ENCODE measurements around the gene NAMPT.

The NAMPT gene

GRCh38 chr7:106243893-106244292, 40.9 kb downstream of the NAMPT start:
- Histone ChIP-seq H3F3A (ENCODE audit: control insufficient read depth, insufficient read depth) (0 out of 2 replicates have a peak, but pooled peaks cover 2% of the 10 kb centered on the region), H3K27ac (ENCODE audit: low read depth, low read length) (no peak overlapping the region), H4K20me1 (ENCODE audit: control insufficient read depth, insufficient read depth, low read depth, low read length) (no peaks in the 10 kb centered on the region), H3K4me3 (ENCODE audit: low read length) (no peak overlapping the region), H3K9me2 (replicated peaks; ENCODE audit: control insufficient read depth, low read length) (no peaks in the 10 kb centered on the region), H3K79me2 (ENCODE audit: control insufficient read depth, low read length) (no peaks in the 10 kb centered on the region), H3K4me2 (ENCODE audit: low read length) (no peak overlapping the region), H3K4me1 (ENCODE audit: control insufficient read depth, low read length) (no peaks in the 10 kb centered on the region), H3K9me3 (ENCODE audit: control insufficient read depth, insufficient read depth, low read length) (no peaks in the 10 kb centered on the region), H3K36me3 (ENCODE audit: control insufficient read depth, low read length) (peaks cover 19% of the 10 kb centered on the region), H3K27me3 (ENCODE audit: control insufficient read depth, low read length) (no peaks in the 10 kb centered on the region)
- TF ChIP-seq EZH2phosphoT487 (IDR thresholded peaks at IDR 0.05; ENCODE audit: borderline replicate concordance, low read length), result no peak
- TF ChIP-seq, protein P1, sequence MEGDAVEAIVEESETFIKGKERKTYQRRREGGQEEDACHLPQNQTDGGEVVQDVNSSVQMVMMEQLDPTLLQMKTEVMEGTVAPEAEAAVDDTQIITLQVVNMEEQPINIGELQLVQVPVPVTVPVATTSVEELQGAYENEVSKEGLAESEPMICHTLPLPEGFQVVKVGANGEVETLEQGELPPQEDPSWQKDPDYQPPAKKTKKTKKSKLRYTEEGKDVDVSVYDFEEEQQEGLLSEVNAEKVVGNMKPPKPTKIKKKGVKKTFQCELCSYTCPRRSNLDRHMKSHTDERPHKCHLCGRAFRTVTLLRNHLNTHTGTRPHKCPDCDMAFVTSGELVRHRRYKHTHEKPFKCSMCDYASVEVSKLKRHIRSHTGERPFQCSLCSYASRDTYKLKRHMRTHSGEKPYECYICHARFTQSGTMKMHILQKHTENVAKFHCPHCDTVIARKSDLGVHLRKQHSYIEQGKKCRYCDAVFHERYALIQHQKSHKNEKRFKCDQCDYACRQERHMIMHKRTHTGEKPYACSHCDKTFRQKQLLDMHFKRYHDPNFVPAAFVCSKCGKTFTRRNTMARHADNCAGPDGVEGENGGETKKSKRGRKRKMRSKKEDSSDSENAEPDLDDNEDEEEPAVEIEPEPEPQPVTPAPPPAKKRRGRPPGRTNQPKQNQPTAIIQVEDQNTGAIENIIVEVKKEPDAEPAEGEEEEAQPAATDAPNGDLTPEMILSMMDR (IDR thresholded peaks at IDR 0.05; ENCODE audit: low read depth, low read length, poor library complexity, severe bottlenecking), result no peak

DNA sequence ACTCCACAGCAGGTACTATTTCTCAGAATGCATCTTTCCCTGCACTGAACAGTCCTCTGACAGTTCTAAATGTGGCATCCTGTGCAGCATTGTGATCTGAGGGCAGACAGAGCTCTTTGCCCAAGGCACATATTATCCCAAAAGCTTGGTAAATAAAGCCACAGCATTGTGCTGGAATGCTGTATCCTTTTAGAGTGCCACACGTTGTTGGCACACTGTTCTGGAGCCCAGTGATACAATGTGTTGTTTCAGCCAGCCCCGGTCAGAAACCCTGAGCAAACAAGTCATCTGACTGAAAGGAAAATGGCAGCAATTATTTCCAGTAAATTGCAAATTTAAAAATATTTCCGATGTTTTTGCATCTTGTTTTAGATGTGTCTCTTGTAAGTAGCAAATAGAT, 45.4 kb downstream of the NAMPT start:
- H3K9me2 ChIP-seq (replicated peaks; ENCODE audit: control insufficient read depth, low read length), result no peaks in the 10 kb centered on the region
- H3K4me1 ChIP-seq (ENCODE audit: control insufficient read depth, low read length), result no peaks in the 10 kb centered on the region
- H3K27ac ChIP-seq (ENCODE audit: low read depth, low read length), result no peak overlapping the region
- no peaks in the 10 kb centered on the region for H3K27me3 ChIP-seq (ENCODE audit: control insufficient read depth, low read length)
- no peak overlapping the region for H3K4me3 ChIP-seq (ENCODE audit: low read length)
- no peak for TF ChIP-seq EZH2phosphoT487 (IDR thresholded peaks at IDR 0.05; ENCODE audit: borderline replicate concordance, low read length)
- TF ChIP-seq, protein P1 (IDR thresholded peaks at IDR 0.05; ENCODE audit: low read depth, low read length, poor library complexity, severe bottlenecking), result no peak
- no peak overlapping the region for H3K4me2 ChIP-seq (ENCODE audit: low read length)
- H3K9me3 ChIP-seq (ENCODE audit: control insufficient read depth, insufficient read depth, low read length), result no peaks in the 10 kb centered on the region
- H4K20me1 ChIP-seq (ENCODE audit: control insufficient read depth, insufficient read depth, low read depth, low read length), result no peaks in the 10 kb centered on the region
- no peaks in the 10 kb centered on the region for H3K79me2 ChIP-seq (ENCODE audit: control insufficient read depth, low read length)
- H3F3A ChIP-seq (ENCODE audit: control insufficient read depth, insufficient read depth), result 0 out of 2 replicates have a peak, but pooled peaks cover 2% of the 10 kb centered on the region
- no peaks in the 10 kb centered on the region for H3K36me3 ChIP-seq (ENCODE audit: control insufficient read depth, low read length)

DNA sequence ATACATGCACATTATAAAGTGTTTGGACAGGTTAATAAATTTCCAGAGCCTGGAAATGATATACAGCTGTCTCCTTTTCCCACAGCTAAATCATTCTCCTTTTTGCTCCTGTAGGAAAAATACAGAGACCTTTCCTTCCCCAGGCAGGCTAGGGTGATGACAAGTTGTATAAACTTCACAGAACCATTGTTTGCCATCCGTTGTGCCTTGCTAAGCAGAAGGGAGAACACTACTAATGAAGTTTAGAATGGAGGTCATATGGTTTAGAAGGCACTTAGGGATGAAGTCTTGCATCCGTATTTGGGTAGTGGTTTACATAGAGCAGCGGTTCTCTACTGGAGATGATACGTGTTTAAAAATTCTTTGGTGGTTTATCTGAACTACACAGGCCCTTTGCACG, 46.0 kb downstream of the NAMPT start:
- Histone ChIP-seq H3K4me3 (ENCODE audit: low read length) (no peak overlapping the region), H3K27ac (ENCODE audit: low read depth, low read length) (no peak overlapping the region), H3K9me3 (ENCODE audit: control insufficient read depth, insufficient read depth, low read length) (no peaks in the 10 kb centered on the region), H4K20me1 (ENCODE audit: control insufficient read depth, insufficient read depth, low read depth, low read length) (no peaks in the 10 kb centered on the region), H3K79me2 (ENCODE audit: control insufficient read depth, low read length) (no peaks in the 10 kb centered on the region), H3K27me3 (ENCODE audit: control insufficient read depth, low read length) (no peaks in the 10 kb centered on the region), H3K4me1 (ENCODE audit: control insufficient read depth, low read length) (no peaks in the 10 kb centered on the region), H3K36me3 (ENCODE audit: control insufficient read depth, low read length) (no peaks in the 10 kb centered on the region), H3F3A (ENCODE audit: control insufficient read depth, insufficient read depth) (no peaks in the 10 kb centered on the region), H3K4me2 (ENCODE audit: low read length) (no peak overlapping the region), H3K9me2 (replicated peaks; ENCODE audit: control insufficient read depth, low read length) (no peaks in the 10 kb centered on the region)
- TF ChIP-seq, protein P1 (IDR thresholded peaks at IDR 0.05; ENCODE audit: low read depth, low read length, poor library complexity, severe bottlenecking), result no peak
- no peak for TF ChIP-seq EZH2phosphoT487 (IDR thresholded peaks at IDR 0.05; ENCODE audit: borderline replicate concordance, low read length)
